ENCODE data around the gene CCDC61.

CCDC61 gene

GRCh38 chr19:46016426-46017094 lies 21.3 kb downstream of the CCDC61 start:
- DNase-seq (ENCODE audit: low spot score): peak; percentile 93

GRCh38 chr19:46017095-46017429 lies 21.8 kb downstream of the CCDC61 start:
- no peak for DNase-seq (ENCODE audit: low spot score)

GRCh38 chr19:46017874-46018675 lies 22.8 kb downstream of the CCDC61 start:
- no peak for DNase-seq (ENCODE audit: low spot score)

- DNase-seq (ENCODE audit: low spot score): no peak
These were observed 23.5 kb downstream of the CCDC61 start for GRCh38 chr19:46018729-46019251.

- no peak for DNase-seq (ENCODE audit: low spot score)
These were observed 24.0 kb downstream of the CCDC61 start for GRCh38 chr19:46019270-46019669.

GRCh38 chr19:46020819-46021125 lies 25.5 kb downstream of the CCDC61 start:
- no peak for DNase-seq (ENCODE audit: low spot score)

- DNase-seq (ENCODE audit: low spot score): peak; percentile 47
These were observed 26.3 kb downstream of the CCDC61 start for GRCh38 chr19:46021531-46022041.

GRCh38 chr19:46022061-46022430 lies 26.8 kb downstream of the CCDC61 start:
- no peak for DNase-seq (ENCODE audit: low spot score)

- peak; percentile 14 for DNase-seq (ENCODE audit: low spot score)
These were observed 27.4 kb downstream of the CCDC61 start, which contains the start of gene PGLYRP1 for GRCh38 chr19:46022431-46023310. TSS of gene PGLYRP1 (minus strand) at chr19:46023053. CDS start at chr19:46023021, 32 bp downstream.

- DNase-seq (ENCODE audit: low spot score): no peak
These were observed 28.1 kb downstream of the CCDC61 start for GRCh38 chr19:46023311-46023779.

- DNase-seq (ENCODE audit: low spot score): no peak
These were observed 30.6 kb downstream of the CCDC61 start for GRCh38 chr19:46025835-46026234.

- DNase-seq (ENCODE audit: low spot score): no peak
These were observed 35.7 kb downstream of the CCDC61 start for GRCh38 chr19:46030812-46031550.

GRCh38 chr19:46031781-46032596 lies 36.7 kb downstream of the CCDC61 start:
- DNase-seq (ENCODE audit: low spot score): no peak

GRCh38 chr19:46032597-46033025 lies 37.3 kb downstream of the CCDC61 start:
- no peak for DNase-seq (ENCODE audit: low spot score)

- no peak for DNase-seq (ENCODE audit: low spot score)
These were observed 38.1 kb downstream of the CCDC61 start for GRCh38 chr19:46033401-46033800.

GRCh38 chr19:46035546-46035945 lies 40.3 kb downstream of the CCDC61 start:
- no peak for DNase-seq (ENCODE audit: low spot score)

- no peak for DNase-seq (ENCODE audit: low spot score)
These were observed 40.9 kb downstream of the CCDC61 start for GRCh38 chr19:46035986-46036743.

GRCh38 chr19:46036744-46037128 lies 41.5 kb downstream of the CCDC61 start:
- DNase-seq (ENCODE audit: low spot score): no peak

- DNase-seq (ENCODE audit: low spot score): no peak
These were observed 44.9 kb downstream of the CCDC61 start for GRCh38 chr19:46040125-46040524.

Data from iPS-NIHi11 (cell line).